ENCODE data around the gene MAGI1. TPM values are rescaled to one million over a fixed set of nuclear protein-coding genes. Genes with fewer than 3 reads are reported as not detected.

Gene MAGI1
- total and polyA plus RNA-seq, 10 donors = 3.5 to 104 (median 62.3) TPM

DNA sequence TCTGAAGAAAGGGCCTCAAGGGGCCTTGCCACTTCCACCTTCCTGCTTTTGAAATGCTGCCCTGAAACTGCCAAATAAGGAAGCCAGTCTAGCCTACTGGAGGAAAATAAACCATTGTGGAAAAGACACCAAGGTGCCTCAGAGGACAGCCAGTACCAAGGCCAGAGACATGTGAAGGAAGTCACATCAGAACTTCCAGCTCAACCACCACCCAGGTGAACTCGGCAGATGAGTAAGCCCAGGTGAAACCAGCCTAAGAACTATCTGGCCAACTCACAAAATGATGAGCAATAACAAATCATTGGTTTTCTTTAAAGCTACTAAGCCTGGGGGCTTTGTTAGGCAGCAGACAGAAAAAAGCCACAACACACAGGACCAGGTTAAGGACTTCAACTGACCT lies 103.0 kb downstream of the MAGI1 start:
- intact Hi-C loops (cut with DNase I; ENCODE audit: low total_unique reads) = no loop called here
- no peak for DNase-seq
- Histone ChIP-seq H3K27me3 (replicated peaks in 1 of 7) (no peaks in the 10 kb centered on the region), H3K27ac (peak overlapping the region in 7 of 8 donors; percentile 2 to 70 (median 43)), H3K36me3 (no peaks in the 10 kb centered on the region), H3K4me3 (no peak overlapping the region), H3K4me1 (peaks cover 0 to 18% (median 3%) of the 10 kb centered on the region in 6 donors), H3K9me3 (peaks cover 0 to 19% (median 11%) of the 10 kb centered on the region in 8 donors)
- WGBS, 5 donors = 76 to 92% (median 80%) methylated on average over 1 of the region's 1 CpG
- TF ChIP-seq POLR2A (IDR thresholded peaks at IDR 0.05) (no peak), POLR2AphosphoS5 (IDR thresholded peaks at IDR 0.05) (no peak)
- TF ChIP-seq, protein P1, sequence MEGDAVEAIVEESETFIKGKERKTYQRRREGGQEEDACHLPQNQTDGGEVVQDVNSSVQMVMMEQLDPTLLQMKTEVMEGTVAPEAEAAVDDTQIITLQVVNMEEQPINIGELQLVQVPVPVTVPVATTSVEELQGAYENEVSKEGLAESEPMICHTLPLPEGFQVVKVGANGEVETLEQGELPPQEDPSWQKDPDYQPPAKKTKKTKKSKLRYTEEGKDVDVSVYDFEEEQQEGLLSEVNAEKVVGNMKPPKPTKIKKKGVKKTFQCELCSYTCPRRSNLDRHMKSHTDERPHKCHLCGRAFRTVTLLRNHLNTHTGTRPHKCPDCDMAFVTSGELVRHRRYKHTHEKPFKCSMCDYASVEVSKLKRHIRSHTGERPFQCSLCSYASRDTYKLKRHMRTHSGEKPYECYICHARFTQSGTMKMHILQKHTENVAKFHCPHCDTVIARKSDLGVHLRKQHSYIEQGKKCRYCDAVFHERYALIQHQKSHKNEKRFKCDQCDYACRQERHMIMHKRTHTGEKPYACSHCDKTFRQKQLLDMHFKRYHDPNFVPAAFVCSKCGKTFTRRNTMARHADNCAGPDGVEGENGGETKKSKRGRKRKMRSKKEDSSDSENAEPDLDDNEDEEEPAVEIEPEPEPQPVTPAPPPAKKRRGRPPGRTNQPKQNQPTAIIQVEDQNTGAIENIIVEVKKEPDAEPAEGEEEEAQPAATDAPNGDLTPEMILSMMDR (IDR thresholded peaks at IDR 0.05 in 8 of 11, conservative IDR thresholded peaks at IDR 0.05 in 3 of 11) = no peak

DNA sequence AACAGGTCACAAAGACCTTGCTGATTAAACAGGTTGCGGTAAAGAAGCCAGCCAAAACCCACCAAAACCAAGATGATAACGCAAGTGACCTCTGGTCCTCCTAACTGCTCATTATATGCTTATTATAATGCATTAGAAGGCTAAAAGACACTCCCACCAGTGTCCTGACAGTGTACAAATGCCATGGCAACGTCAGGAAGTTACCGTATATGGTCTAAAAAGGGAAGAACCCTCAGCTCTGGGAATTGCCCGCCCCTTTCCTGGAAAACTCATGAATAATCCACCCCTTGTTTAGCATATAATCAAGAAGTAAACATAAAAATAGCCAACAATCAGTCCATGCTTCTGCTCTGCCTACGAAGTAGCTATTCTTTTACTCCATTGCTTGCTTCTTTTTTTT lies 108.1 kb downstream of the MAGI1 start:
- Histone ChIP-seq H3K27me3 (replicated peaks in 1 of 7) (no peaks in the 10 kb centered on the region), H3K36me3 (no peaks in the 10 kb centered on the region), H3K27ac (no peak overlapping the region), H3K4me1 (no peaks in the 10 kb centered on the region), H3K4me3 (no peak overlapping the region), H3K9me3 (peaks cover 0 to 19% (median 11%) of the 10 kb centered on the region in 8 donors)
- TF ChIP-seq, protein P1 (IDR thresholded peaks at IDR 0.05 in 8 of 11, conservative IDR thresholded peaks at IDR 0.05 in 3 of 11) = no peak
- TF ChIP-seq POLR2AphosphoS5 (IDR thresholded peaks at IDR 0.05) (no peak), POLR2A (IDR thresholded peaks at IDR 0.05) (no peak)
- intact Hi-C loops (cut with DNase I; ENCODE audit: low total_unique reads) = no loop called here
- 83 to 90% (median 86%) methylated on average over 6 of the region's 6 CpGs for WGBS, 5 donors
- no peak for DNase-seq

DNA sequence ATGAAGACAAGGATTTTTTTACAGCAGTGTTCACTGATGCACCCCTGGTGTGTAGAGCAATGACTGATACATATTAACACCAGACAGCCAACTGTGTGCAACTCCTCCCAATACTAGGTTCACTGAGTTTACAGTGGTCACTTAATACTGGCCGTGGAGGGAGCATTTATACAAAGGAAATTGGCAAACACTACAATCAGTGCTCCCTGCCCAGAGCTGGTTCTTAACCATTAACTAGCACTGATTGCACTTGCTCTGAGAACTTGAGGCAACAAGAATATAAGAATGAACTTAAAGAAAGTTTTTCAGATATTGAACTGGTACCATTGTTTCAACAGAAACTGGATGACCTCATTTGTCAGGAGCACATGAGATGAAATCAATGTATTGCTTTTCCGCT lies 110.6 kb downstream of the MAGI1 start:
- Histone ChIP-seq H3K9me3 (peaks cover 0 to 13% (median 5%) of the 10 kb centered on the region in 8 donors), H3K27me3 (replicated peaks in 1 of 7) (no peaks in the 10 kb centered on the region), H3K27ac (peak overlapping the region in 2 of 8 donors; percentile 10 to 40), H3K4me3 (no peak overlapping the region), H3K36me3 (no peaks in the 10 kb centered on the region), H3K4me1 (no peaks in the 10 kb centered on the region)
- WGBS, 5 donors = 62 to 80% (median 74%) methylated on average over 2 of the region's 2 CpGs
- intact Hi-C loops (cut with DNase I; ENCODE audit: low total_unique reads) = no loop called here
- DNase-seq = no peak
- TF ChIP-seq POLR2AphosphoS5 (IDR thresholded peaks at IDR 0.05) (no peak), POLR2A (IDR thresholded peaks at IDR 0.05) (no peak)
- TF ChIP-seq, protein P1 (IDR thresholded peaks at IDR 0.05 in 8 of 11, conservative IDR thresholded peaks at IDR 0.05 in 3 of 11) = no peak

DNA sequence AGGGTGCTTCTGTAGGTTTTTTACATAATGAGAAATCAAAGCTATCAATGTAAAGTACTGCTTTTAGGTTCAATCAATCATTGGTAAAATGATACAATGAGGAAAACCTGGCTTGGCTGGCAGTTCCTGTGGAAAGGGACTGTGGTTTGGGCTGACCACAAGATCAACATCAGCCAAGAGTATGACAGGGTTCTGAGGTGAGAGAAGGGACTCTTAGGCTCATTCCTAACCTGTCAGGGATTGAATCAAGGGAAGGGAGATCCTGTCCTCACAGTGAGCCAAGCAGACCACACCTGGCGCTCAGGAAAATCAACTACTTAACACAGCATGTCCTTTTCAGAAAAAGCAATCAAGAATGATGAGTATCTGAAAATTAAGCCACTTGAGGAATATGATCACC lies 111.1 kb downstream of the MAGI1 start:
- Histone ChIP-seq H3K27me3 (replicated peaks in 1 of 7) (no peaks in the 10 kb centered on the region), H3K4me1 (no peaks in the 10 kb centered on the region), H3K36me3 (no peaks in the 10 kb centered on the region), H3K9me3 (peaks cover 0 to 7% (median under 1%) of the 10 kb centered on the region in 8 donors), H3K4me3 (no peak overlapping the region), H3K27ac (peak overlapping the region in 3 of 8 donors; percentile 1 to 40 (median 10))
- 87 to 94% (median 89%) methylated on average over 1 of the region's 1 CpG for WGBS, 5 donors
- no peak for TF ChIP-seq POLR2A (IDR thresholded peaks at IDR 0.05)
- no peak for TF ChIP-seq POLR2AphosphoS5 (IDR thresholded peaks at IDR 0.05)
- TF ChIP-seq, protein P1 (IDR thresholded peaks at IDR 0.05 in 8 of 11, conservative IDR thresholded peaks at IDR 0.05 in 3 of 11) = no peak
- no peak for DNase-seq
- intact Hi-C loops (cut with DNase I; ENCODE audit: low total_unique reads) = no loop called here
